ENCODE measurements around the gene GRB10.

DNA sequence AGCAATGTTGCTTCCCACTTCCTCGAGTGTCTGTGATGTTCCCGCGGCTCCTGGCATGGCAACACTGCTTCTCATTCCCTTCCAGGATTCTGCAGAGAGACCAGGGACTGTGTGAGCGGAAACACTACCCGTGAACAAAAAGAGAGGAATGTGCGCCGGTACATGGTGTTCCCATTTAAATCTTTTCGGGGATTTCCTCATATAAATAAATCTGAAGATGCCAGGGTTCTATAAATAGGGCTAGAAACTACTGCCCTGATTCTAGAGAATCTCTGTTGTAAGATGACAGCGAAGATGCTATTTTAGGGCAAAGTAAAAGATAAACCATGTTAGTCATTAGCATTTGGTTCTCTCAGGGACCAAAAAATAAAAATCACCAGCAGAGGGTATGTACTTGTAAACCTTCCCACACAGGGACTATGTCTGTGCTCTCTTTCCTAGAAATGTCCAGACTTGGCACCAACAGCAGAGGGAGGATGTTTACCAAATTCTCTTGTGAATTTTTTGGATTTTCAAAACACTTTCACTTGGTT, 125.3 kb downstream of the GRB10 start:
- TF ChIP-seq, protein P1, sequence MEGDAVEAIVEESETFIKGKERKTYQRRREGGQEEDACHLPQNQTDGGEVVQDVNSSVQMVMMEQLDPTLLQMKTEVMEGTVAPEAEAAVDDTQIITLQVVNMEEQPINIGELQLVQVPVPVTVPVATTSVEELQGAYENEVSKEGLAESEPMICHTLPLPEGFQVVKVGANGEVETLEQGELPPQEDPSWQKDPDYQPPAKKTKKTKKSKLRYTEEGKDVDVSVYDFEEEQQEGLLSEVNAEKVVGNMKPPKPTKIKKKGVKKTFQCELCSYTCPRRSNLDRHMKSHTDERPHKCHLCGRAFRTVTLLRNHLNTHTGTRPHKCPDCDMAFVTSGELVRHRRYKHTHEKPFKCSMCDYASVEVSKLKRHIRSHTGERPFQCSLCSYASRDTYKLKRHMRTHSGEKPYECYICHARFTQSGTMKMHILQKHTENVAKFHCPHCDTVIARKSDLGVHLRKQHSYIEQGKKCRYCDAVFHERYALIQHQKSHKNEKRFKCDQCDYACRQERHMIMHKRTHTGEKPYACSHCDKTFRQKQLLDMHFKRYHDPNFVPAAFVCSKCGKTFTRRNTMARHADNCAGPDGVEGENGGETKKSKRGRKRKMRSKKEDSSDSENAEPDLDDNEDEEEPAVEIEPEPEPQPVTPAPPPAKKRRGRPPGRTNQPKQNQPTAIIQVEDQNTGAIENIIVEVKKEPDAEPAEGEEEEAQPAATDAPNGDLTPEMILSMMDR (IDR thresholded peaks at IDR 0.05) = peak in 5 of 12 donors; percentile 10 to 45 (median 27)
- TF ChIP-seq POLR2A (IDR thresholded peaks at IDR 0.05) = no peak
